Mesothelial cell of epicardium (in vitro differentiated cells): Measurements from ENCODE around the gene NKAIN2. TPM values are rescaled to one million over a fixed set of nuclear protein-coding genes. Genes with fewer than 3 reads are reported as not detected.
"Not testable (repeated sequence)": the region's sequence is repeated elsewhere in the genome, so short reads cannot be mapped to it uniquely, and the experiment has no call there.

ENCODE experiments used
- DNase-seq, 2 experiments: peaks; one replicate each; pipeline ENCODE4 v3.0.0; 2021; ENCODE audit warnings: low spot score in 2 of 2; ENCODE audit not compliant: unreplicated experiment in 2 of 2
- H3K27ac Mint-ChIP-seq: 2 replicates; pipeline ENCODE4 v1.8.0; 2021; ENCODE audit warnings: mixed read lengths
- H3K27me3 Mint-ChIP-seq: 2 replicates; pipeline ENCODE4 v1.8.0; 2021; ENCODE audit warnings: low read depth, mixed read lengths
- H3K36me3 Mint-ChIP-seq: 2 replicates; pipeline ENCODE4 v1.8.0; 2021; ENCODE audit warnings: mixed read lengths
- H3K4me1 Mint-ChIP-seq: 2 replicates; pipeline ENCODE4 v1.8.0; 2021; ENCODE audit warnings: mixed read lengths
- H3K4me3 Mint-ChIP-seq: 2 replicates; pipeline ENCODE4 v1.8.0; 2021; ENCODE audit warnings: mild to moderate bottlenecking, moderate library complexity, mixed read lengths
- H3K9me3 Mint-ChIP-seq: 2 replicates; pipeline ENCODE4 v1.8.0; 2021; ENCODE audit warnings: mixed read lengths
- total RNA-seq: library from RNA; stranded (reverse); gene quantifications from 3 replicates; pipeline ENCODE4 v1.2.1, GENCODE V29; 2021
- TF ChIP-seq, protein P1 (sequence below): fragments of 200-600 bp; sonication (generic); IDR thresholded peaks from one replicate; pipeline ENCODE4 v1.5.0; 2021; ENCODE audit warnings: antibody characterized with exemption; ENCODE audit not compliant: unreplicated experiment

The NKAIN2 gene
- total RNA-seq, 1 donor from 2014 or later, result 1.6 TPM

DNA sequence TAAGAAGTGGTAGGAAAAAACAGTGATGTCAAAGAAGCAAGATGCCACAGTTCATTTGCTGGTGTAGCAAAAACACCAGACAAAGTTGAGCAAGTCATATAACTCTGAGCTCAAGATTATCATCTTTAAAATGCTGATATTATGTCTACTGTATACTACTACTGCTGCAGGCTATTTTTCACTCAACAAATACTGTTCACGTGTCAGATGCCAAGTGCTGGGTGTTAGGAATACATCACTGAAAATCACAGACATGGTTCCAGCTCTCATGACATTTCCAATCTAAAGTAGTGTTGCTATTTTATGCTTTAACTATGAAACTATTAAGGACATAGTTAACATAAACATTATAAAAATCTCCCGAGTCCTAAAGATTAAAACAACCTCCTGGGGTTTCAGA, 163.0 kb downstream of the NKAIN2 start:
- H3K4me1 Mint-ChIP-seq, result peaks cover 11% of the 10 kb centered on the region
- no peak overlapping the region for H3K27ac Mint-ChIP-seq
- no peaks in the 10 kb centered on the region for H3K36me3 Mint-ChIP-seq
- H3K4me3 Mint-ChIP-seq, result no peak overlapping the region
- H3K27me3 Mint-ChIP-seq, result peaks cover 24% of the 10 kb centered on the region
- DNase-seq, result no peak
- TF ChIP-seq, protein P1, sequence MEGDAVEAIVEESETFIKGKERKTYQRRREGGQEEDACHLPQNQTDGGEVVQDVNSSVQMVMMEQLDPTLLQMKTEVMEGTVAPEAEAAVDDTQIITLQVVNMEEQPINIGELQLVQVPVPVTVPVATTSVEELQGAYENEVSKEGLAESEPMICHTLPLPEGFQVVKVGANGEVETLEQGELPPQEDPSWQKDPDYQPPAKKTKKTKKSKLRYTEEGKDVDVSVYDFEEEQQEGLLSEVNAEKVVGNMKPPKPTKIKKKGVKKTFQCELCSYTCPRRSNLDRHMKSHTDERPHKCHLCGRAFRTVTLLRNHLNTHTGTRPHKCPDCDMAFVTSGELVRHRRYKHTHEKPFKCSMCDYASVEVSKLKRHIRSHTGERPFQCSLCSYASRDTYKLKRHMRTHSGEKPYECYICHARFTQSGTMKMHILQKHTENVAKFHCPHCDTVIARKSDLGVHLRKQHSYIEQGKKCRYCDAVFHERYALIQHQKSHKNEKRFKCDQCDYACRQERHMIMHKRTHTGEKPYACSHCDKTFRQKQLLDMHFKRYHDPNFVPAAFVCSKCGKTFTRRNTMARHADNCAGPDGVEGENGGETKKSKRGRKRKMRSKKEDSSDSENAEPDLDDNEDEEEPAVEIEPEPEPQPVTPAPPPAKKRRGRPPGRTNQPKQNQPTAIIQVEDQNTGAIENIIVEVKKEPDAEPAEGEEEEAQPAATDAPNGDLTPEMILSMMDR, result no peak
- H3K9me3 Mint-ChIP-seq, result no peaks in the 10 kb centered on the region

DNA sequence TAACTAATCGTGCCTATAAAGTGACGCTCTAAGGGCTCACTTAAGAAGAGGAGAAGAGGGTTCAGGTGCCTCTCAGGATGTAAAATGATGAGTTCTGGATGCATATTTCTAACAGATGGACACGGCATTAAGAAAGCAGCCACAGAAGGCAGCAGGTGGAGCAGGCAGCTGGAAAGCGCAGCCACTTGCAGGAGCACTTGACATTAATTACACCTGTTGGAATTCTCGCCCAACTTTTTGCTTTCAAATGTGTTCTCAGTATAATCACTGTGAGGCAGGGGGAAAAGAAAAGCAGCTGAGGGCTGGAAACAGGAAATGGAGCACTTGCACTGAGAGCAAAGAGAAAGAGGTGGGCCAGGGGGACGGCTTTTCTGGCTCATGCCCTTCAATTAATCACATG, 164.2 kb downstream of the NKAIN2 start:
- TF ChIP-seq, protein P1, result no peak
- Mint-ChIP-seq H3K27me3 (peaks cover 29% of the 10 kb centered on the region), H3K27ac (no peak overlapping the region), H3K36me3 (no peaks in the 10 kb centered on the region), H3K9me3 (no peaks in the 10 kb centered on the region), H3K4me3 (no peak overlapping the region), H3K4me1 (peaks cover 11% of the 10 kb centered on the region)
- DNase-seq, result no peak

DNA sequence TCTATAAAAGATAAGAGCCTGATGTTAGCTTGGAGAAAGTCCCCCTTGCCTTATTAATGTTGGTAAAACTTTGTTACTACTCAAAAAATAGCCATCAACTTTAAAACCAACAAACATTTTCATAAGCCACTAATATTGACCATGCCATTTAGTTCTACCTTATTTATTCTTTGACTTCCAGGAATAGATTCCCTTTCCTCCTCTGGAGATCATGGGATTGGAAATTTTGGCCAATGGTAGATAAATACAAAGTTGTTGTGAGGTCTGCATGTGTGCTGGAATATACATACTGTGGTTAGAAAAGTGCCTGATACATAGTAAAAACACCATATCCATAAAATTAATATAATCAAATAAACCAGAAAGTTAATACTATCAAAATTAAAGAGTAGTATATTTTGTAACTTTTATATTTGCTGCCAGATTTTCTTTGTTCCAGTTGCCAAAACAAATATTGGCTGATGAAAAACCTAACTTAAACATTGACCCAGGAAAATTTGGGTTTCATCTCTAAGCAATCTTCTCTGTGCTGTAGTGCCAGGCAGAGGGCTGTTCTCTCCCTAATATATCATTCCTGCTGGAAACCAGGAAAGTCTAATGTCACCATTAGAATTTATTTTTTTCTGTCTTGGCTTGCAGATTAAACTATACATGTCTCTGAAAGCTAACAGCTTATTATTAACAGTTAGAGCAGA, 169.1 kb downstream of the NKAIN2 start:
- no peak for DNase-seq
- H3K9me3 Mint-ChIP-seq, result peaks cover 6% of the 10 kb centered on the region
- peaks cover 13% of the 10 kb centered on the region for H3K4me1 Mint-ChIP-seq
- H3K4me3 Mint-ChIP-seq, result no peak overlapping the region
- H3K27me3 Mint-ChIP-seq, result peaks cover 29% of the 10 kb centered on the region
- TF ChIP-seq, protein P1, result no peak
- H3K27ac Mint-ChIP-seq, result peak overlapping the region; percentile 18
- peaks cover 1% of the 10 kb centered on the region for H3K36me3 Mint-ChIP-seq

DNA sequence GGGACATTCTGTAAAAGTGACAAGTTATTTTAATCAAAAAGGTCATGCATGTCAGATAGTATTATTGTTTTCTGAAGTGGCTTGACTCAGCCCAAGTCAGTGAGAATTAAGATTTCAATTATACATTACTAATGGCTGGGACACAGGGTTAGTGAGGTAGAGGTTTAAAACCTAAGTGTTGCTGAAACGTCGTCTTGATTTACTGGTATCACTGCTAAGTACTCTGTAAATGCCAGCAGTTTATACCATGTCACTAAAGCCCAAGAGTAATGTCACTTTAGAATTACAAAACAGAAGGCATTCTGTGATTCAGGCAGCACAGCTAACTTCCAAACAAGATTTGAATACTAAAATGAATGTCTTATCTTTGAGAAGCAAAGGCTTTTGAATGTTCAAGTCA, 176.6 kb downstream of the NKAIN2 start:
- H3K27me3 Mint-ChIP-seq, result peaks cover 21% of the 10 kb centered on the region
- H3K4me3 Mint-ChIP-seq, result no peak overlapping the region
- no peaks in the 10 kb centered on the region for H3K36me3 Mint-ChIP-seq
- no peaks in the 10 kb centered on the region for H3K9me3 Mint-ChIP-seq
- TF ChIP-seq, protein P1, result no peak
- peaks cover 11% of the 10 kb centered on the region for H3K4me1 Mint-ChIP-seq
- no peak overlapping the region for H3K27ac Mint-ChIP-seq
- DNase-seq, result no peak

DNA sequence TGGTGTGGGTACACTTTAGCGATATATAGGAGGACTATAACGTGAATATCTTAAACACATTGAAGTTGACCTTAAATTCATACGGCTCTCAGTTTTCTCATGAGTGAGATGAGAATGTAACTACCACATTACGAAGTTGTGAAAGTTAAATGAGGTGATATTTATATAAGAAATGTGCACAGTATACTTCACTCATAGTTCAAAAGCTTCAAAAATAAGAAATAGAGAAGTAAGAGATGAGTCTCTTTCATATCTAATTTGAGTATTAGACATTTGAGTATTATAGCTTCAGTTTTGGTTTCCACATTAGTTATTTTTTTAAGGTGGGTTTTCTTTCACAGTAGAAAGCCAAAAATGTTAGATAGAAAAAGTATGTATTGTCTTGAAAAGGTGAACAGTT, 183.3 kb downstream of the NKAIN2 start:
- H3K36me3 Mint-ChIP-seq, result no peaks in the 10 kb centered on the region
- no peaks in the 10 kb centered on the region for H3K4me1 Mint-ChIP-seq
- H3K27ac Mint-ChIP-seq, result no peak overlapping the region
- no peak overlapping the region for H3K4me3 Mint-ChIP-seq
- H3K27me3 Mint-ChIP-seq, result peaks cover 12% of the 10 kb centered on the region
- H3K9me3 Mint-ChIP-seq, result no peaks in the 10 kb centered on the region
- DNase-seq, result no peak
- TF ChIP-seq, protein P1, result no peak

DNA sequence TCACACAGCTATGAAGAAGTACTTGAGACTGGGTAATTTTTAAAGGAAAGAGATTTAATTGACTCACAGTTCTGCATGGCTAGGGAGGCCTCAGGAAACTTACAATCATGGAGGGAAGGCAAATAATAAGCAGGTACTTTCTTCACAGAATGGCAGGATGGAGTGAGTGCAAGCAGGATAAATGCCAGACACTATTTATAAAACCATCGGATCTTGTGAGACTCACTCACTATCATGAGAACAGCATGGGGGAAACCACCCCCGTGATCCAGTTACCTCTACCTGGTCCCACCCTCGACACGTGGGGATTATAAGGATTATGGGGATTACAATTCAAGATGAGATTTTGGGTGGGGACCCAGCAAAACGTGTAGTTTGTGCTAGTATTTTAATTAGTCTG, 186.3 kb downstream of the NKAIN2 start:
- not testable (repeated sequence) for H3K4me3 Mint-ChIP-seq, H3K9me3 Mint-ChIP-seq, H3K36me3 Mint-ChIP-seq, H3K4me1 Mint-ChIP-seq, DNase-seq, H3K27ac Mint-ChIP-seq
- H3K27me3 Mint-ChIP-seq, result peaks cover 22% of the 10 kb centered on the region
